Vagina (tissue), 2 donors: Measurements from ENCODE around the gene LONP1. TPM values are rescaled to one million over a fixed set of nuclear protein-coding genes. Genes with fewer than 3 reads are reported as not detected.
"Not testable (repeated sequence)": the region's sequence is repeated elsewhere in the genome, so short reads cannot be mapped to it uniquely, and the experiment has no call there.

Experiments used
- DNase-seq, 2 donors: peaks; one replicate each; pipeline ENCODE4 v3.0.0-alpha.2; 2017; ENCODE audit errors: extremely low spot score in 2 of 2
- H3K27ac ChIP-seq: fragments of 200-600 bp; sonication (generic); one replicate; pipeline ENCODE4 v1.5.1; 2019
- H3K27me3 ChIP-seq: fragments of 200-600 bp; sonication (generic); one replicate; pipeline ENCODE4 v1.5.1; 2019
- H3K36me3 ChIP-seq, 2 donors: fragments of 200-600 bp; sonication (generic); one replicate each; pipeline ENCODE4 v1.5.1; 2017 to 2019
- H3K4me1 ChIP-seq: fragments of 200-600 bp; sonication (generic); one replicate; pipeline ENCODE4 v1.5.1; 2019
- H3K4me3 ChIP-seq, 2 donors: fragments of 200-600 bp; sonication (generic); 1 replicate in 1 of 2; 2 replicates in 1 of 2; pipeline ENCODE4 v1.5.1; 2016 to 2019
- H3K9me3 ChIP-seq: fragments of 200-600 bp; sonication (generic); one replicate; pipeline ENCODE4 v1.5.1; 2019
- POLR2A ChIP-seq, 2 donors: fragments of 450-650 bp; IDR thresholded peaks; one replicate each; pipeline ENCODE4 v1.6.1; 2017; ENCODE audit warnings: antibody characterized with exemption in 2 of 2, mild to moderate bottlenecking in 2 of 2, moderate library complexity in 2 of 2
- POLR2AphosphoS5 ChIP-seq, 2 donors: sonication (generic); formaldehyde crosslinking; IDR thresholded peaks; one replicate each; pipeline ENCODE4 v1.9.0; 2017; ENCODE audit warnings: antibody characterized with exemption in 2 of 2, mild to moderate bottlenecking in 2 of 2, low read depth in 1 of 2; ENCODE audit not compliant: insufficient read depth in 1 of 2
- intact Hi-C: fragments of 100-400 bp; cut with DNase I; formaldehyde crosslinking; loops from one replicate; pipeline ENCODE4 v1.15.1; 2023
- total RNA-seq: library from RNA; depleted of rRNA; stranded (reverse); fragments of >200 nt; gene quantifications from one replicate; pipeline ENCODE4 v1.2.3, GENCODE V29; 2016
- TF ChIP-seq, protein P1 (sequence below), 3 experiments: fragments of 450-650 bp in 2 of 3; fragments of 200-600 bp in 1 of 3; sonication (generic) in 1 of 3; IDR thresholded peaks; one replicate each; pipeline ENCODE4 v1.5.1; 2017 to 2019; ENCODE audit warnings: antibody characterized with exemption in 3 of 3, mild to moderate bottlenecking in 2 of 3, moderate library complexity in 2 of 3

The LONP1 gene
- total RNA-seq, 1 donor from 2014 or later: 53.3 TPM

DNA sequence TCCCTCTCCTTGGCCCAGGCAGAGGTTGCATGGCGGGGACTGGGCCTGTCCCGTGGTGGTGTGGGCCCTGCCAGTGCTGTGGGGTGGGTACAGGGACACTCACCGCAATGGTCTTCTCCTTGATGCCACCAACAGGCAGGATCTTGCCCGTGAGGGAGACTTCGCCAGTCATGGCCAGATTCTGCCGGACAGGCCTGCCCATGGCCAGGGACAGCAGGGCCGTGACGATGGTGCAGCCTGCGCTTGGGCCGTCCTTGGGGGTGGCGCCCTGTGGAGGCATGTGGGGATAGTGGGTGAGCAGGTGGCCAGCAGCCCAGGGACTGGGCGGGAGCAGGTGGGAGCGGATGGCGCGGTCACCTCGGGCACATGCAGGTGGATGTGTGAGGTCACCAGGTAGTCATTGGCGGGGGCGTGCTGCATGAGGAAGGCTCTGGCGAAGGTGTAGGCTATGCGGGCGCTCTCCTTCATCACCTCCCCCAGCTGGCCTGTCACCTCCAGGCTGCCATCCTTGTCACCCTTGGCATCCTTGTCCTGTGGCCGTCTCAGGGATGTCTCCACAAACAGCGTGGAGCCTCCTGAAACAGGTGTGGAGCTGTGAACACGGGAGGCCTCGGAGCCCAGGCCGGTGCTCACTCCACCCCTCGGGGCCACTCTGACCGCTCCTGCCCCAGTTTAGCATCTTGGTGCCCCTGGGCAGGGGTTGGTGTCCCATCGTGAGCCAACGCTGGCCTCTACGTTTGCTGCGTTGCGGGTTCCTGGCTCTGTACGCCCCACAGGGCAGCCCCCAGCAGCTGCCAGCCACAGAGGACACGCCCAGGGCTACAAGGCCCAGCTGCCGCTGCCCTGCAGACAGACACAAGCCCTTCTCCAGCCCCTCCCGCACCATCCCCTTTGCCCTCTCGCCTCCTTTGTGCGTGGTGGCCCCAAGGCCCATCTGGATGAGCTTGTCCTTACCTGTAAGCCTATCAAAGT lies 26.5 kb downstream of the LONP1 start:
- intact Hi-C loops: no loop called here
- Histone ChIP-seq H3K27me3 (no peaks in the 10 kb centered on the region), H3K27ac (no peak overlapping the region), H3K4me1 (peaks cover 34% of the 10 kb centered on the region), H3K9me3 (no peaks in the 10 kb centered on the region), H3K4me3 (no peak overlapping the region), H3K36me3 (peaks cover 0 to 52% of the 10 kb centered on the region in 2 donors)
- TF ChIP-seq POLR2AphosphoS5 (IDR thresholded peaks at IDR 0.05; ENCODE audit: insufficient read depth in 1 of 2, low read depth in 1 of 2) (no peak), POLR2A (IDR thresholded peaks at IDR 0.05) (no peak)
- DNase-seq: no peak

DNA sequence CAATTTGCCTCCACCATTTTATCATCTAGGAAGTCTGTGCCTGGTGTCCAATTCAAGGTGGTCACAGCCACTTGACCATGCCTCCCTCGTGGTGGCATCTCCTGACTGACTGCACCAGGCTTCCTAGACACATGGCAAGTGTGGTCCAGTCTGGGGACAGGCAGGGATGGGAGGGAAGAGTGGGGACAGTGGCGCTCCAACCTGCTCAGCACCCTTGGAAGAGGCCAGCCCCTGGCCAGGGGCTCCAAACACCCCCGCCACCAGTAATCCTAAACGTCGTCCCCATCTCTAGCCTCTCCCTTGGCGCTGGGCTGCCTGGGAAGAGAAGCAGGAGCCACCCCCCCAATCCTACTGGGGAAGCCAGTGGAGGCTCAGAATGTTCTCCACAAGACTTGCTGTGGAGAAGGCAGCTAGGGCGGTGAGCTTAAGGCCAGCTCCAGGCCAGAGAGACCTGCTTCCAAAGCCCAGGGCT lies 27.2 kb downstream of the LONP1 start:
- no peak overlapping the region for H3K27ac ChIP-seq
- intact Hi-C loops: no loop called here
- no peak for TF ChIP-seq POLR2A (IDR thresholded peaks at IDR 0.05)
- TF ChIP-seq POLR2AphosphoS5 (IDR thresholded peaks at IDR 0.05; ENCODE audit: insufficient read depth in 1 of 2, low read depth in 1 of 2): no peak
- TF ChIP-seq, protein P1, sequence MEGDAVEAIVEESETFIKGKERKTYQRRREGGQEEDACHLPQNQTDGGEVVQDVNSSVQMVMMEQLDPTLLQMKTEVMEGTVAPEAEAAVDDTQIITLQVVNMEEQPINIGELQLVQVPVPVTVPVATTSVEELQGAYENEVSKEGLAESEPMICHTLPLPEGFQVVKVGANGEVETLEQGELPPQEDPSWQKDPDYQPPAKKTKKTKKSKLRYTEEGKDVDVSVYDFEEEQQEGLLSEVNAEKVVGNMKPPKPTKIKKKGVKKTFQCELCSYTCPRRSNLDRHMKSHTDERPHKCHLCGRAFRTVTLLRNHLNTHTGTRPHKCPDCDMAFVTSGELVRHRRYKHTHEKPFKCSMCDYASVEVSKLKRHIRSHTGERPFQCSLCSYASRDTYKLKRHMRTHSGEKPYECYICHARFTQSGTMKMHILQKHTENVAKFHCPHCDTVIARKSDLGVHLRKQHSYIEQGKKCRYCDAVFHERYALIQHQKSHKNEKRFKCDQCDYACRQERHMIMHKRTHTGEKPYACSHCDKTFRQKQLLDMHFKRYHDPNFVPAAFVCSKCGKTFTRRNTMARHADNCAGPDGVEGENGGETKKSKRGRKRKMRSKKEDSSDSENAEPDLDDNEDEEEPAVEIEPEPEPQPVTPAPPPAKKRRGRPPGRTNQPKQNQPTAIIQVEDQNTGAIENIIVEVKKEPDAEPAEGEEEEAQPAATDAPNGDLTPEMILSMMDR (IDR thresholded peaks at IDR 0.05): no peak
- H3K4me3 ChIP-seq: no peak overlapping the region
- peaks cover 0 to 44% of the 10 kb centered on the region in 2 donors for H3K36me3 ChIP-seq
- H3K27me3 ChIP-seq: no peaks in the 10 kb centered on the region
- no peaks in the 10 kb centered on the region for H3K9me3 ChIP-seq
- no peak for DNase-seq
- H3K4me1 ChIP-seq: peaks cover 34% of the 10 kb centered on the region

DNA sequence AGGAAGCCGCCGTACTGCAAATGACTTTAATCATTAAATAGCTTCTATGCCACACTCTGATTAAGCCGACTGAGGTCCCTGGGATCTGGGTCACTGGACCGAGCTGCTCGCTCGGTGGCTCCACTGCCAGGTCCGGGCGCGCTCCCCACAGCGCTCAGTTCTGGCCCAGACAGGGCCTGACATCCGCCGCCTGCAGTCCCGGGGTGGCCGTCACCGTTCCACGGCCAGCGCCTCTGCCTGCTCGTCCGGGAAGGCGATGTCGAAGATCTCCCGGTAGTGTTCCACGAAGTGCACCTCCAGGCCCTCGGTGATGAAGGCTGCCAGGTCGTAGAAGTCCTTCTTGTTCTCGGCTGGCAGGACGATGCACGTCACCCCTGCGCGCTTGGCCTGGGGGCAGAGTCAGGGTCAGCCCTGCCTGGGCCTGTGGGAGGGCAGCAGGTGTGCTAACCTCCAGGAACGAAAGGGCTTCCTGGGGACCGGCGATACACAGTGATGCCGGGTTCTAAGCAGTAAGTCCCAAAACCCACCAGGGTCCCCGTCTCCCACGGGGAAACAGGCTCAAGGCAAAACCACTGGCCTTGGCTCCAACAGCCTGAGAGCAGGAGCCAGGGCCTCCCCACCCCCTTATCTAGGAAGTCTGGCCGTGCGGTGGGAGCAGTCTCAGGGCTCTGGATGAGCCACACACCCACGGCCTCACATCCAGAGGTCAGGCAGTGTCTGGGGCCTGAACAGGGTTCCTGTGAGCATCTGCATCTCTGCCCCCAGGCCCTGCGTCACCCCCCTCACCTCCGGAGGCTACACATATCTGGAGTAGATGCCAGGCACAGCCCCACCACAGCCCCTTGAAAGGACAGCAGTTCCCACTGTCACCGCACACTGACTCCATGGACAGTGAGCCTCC lies 27.9 kb downstream of the LONP1 start:
- Histone ChIP-seq H3K36me3 (peaks cover 0 to 42% of the 10 kb centered on the region in 2 donors), H3K27ac (peak overlapping the region; percentile 79), H3K4me3 (peak overlapping the region; percentile 73 to 85), H3K4me1 (peaks cover 38% of the 10 kb centered on the region), H3K27me3 (no peaks in the 10 kb centered on the region), H3K9me3 (no peaks in the 10 kb centered on the region)
- no peak for DNase-seq
- intact Hi-C loops: no loop called here
- TF ChIP-seq, protein P1 (IDR thresholded peaks at IDR 0.05): no peak
- TF ChIP-seq POLR2A (IDR thresholded peaks at IDR 0.05) (no peak), POLR2AphosphoS5 (IDR thresholded peaks at IDR 0.05; ENCODE audit: insufficient read depth in 1 of 2, low read depth in 1 of 2) (no peak)

DNA sequence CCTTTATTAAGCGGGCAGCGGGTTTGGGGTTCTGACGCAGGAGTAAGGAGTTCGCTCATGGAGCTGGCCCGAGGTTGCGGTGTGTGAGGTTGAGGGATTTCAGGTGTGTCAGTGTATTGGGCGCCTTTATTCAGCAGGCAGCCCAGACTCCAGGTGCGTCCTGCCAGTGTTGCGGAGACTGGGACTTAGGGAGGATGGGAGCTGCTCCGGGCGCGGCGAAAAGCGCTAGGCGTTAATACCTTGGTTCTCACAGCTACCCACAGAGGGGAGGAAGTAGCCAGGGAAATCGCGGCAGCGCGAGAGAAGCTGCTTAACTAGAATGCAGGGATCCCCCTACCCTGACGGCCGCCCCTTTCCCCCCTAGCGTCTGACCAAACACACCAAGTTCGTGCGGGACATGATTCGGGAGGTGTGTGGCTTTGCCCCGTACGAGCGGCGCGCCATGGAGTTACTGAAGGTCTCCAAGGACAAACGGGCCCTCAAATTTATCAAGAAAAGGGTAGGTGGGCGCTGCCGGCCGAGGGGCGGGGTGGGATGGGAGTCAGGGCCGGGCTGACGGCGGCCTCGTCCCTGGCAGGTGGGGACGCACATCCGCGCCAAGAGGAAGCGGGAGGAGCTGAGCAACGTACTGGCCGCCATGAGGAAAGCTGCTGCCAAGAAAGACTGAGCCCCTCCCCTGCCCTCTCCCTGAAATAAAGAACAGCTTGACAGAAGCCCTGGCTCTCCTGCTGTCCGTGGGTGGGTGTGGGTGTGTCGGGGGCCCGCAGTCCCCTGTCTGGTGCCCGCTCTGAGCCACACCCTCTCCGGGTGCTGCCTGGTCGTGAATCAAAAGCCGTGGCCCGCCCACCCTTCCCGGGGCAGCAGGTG lies 28.8 kb downstream of the LONP1 start:
- Histone ChIP-seq H3K36me3 (peaks cover 0 to 38% of the 10 kb centered on the region in 2 donors), H3K27me3 (no peaks in the 10 kb centered on the region), H3K27ac (peak overlapping the region; percentile 79), H3K4me3 (peak overlapping the region; percentile 73 to 85), H3K4me1 (peaks cover 41% of the 10 kb centered on the region), H3K9me3 (no peaks in the 10 kb centered on the region)
- no peak for DNase-seq
- intact Hi-C loops: no loop called here
- TF ChIP-seq POLR2AphosphoS5 (IDR thresholded peaks at IDR 0.05; ENCODE audit: insufficient read depth in 1 of 2, low read depth in 1 of 2) (peak in 1 of 2 donors; percentile 50), POLR2A (IDR thresholded peaks at IDR 0.05) (no peak)

DNA sequence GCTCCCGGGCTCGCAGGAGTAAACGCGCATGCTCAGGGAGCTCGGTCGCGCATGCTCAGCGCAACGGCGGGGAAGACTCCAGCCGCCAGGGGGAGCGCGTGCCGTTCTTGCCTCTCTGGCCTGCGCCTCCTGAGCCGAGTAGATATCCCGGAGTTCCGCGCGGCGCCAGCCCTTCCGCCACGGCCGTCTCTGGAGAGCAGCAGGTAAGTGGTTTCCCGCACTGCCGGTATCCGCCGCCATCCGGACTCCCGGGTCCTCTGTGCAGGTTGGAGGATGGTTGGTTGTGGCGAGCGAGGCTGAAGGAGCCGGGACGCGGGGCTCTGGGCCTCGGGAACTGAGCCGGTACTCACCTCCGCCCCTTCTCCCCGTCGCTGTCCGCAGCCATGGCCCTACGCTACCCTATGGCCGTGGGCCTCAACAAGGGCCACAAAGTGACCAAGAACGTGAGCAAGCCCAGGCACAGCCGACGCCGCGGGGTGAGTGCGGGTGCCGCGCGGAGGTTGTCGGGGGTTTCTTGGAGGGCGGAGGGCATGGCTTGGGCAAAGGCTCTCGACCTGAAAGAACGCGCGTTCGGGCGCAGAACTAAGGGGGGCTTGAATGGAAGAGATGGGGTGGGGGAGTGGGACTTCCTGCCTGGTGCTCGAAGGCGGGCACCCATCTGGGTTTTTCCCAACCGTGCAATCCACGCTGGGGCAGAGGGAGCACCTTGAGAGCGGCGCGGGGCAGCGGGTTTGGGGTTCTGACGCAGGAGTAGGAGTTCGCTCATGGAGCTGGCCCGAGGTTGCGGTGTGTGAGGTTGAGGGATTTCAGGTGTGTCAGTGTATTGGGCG lies 29.6 kb downstream of the LONP1 start, which contains the start of gene RPL36:
Gene RPL36, plus strand, starts transcription at position 171 of the 830 bp plus-strand sequence. Its CDS starts 213 bp downstream, at position 384.
- peak in 1 of 2 donors; percentile 97 for DNase-seq
- TF ChIP-seq, protein P1 (IDR thresholded peaks at IDR 0.05): peak; percentile 88 to 96 (median 94)
- TF ChIP-seq POLR2A (IDR thresholded peaks at IDR 0.05) (peak in 1 of 2 donors; percentile 83), POLR2AphosphoS5 (IDR thresholded peaks at IDR 0.05; ENCODE audit: insufficient read depth in 1 of 2, low read depth in 1 of 2) (peak; percentile 95 to 98)
- H3K9me3 ChIP-seq: no peaks in the 10 kb centered on the region
- intact Hi-C loops: no loop called here
- peak within 1 kb of the TSS; percentile 73 to 85 for H3K4me3 ChIP-seq
- H3K4me1 ChIP-seq: peaks cover 44% of the 10 kb centered on the region
- no peaks in the 10 kb centered on the region for H3K27me3 ChIP-seq
- H3K27ac ChIP-seq: peak within 1 kb of the TSS; percentile 79
- peaks cover 0 to 30% of the 10 kb centered on the region in 2 donors for H3K36me3 ChIP-seq

DNA sequence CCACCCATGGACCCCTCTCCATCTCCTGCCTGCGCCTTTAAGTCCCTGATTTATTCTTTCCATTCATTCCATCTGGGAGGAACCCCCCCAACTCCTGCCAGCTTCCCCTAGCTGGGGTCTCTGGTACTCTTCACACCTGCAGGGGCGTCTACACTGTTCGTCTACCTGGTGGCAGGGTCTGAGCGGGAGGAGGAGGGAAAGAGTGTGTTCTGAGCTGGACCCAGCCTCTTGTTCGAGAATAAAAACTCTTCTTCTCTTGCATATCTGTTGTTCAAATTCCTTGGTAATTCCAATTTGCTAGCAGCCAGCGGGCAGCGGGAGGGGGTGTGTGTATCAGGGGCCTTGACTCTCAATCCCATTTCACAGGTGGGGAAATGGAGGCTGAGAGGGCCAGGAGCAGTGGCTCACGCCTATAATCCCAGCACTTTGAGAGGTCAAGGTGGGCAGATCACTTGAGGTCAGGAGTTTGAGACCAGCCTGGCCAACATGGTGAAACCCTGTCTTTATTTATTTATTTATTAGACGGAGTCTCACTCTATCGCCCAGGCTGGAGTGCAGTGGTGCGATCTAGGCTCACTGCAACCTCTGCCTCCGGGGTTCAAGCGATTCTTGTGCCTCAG lies 31.6 kb downstream of the LONP1 start:
- not testable (repeated sequence) for H3K9me3 ChIP-seq, DNase-seq, H3K27ac ChIP-seq, H3K27me3 ChIP-seq, H3K4me3 ChIP-seq
- peaks cover 39% of the 10 kb centered on the region for H3K4me1 ChIP-seq
- intact Hi-C loops: loop anchor here (5.0 kb wide), 1 partner anchor 66 kb away; the partner anchor contains the start of genes SAFB and SAFB2
- H3K36me3 ChIP-seq: peaks cover 0 to 11% of the 10 kb centered on the region in 2 donors
